Measurements from ENCODE around the gene PKNOX1. TPM values are rescaled to one million over a fixed set of nuclear protein-coding genes. Genes with fewer than 3 reads are reported as not detected.
"Not testable (repeated sequence)": the region's sequence is repeated elsewhere in the genome, so short reads cannot be mapped to it uniquely, and the experiment has no call there.

Gene PKNOX1
- total RNA-seq = 9.8 TPM

GRCh38 chr21:42973991-42974831 is at the start of gene PKNOX1:
Gene PKNOX1, plus strand, starts transcription at chr21:42974562. Its CDS starts 29,820 bp downstream, at chr21:43004382.
- H3K27ac ChIP-seq = peak within 1 kb of the TSS; percentile 93
- intact Hi-C loops (cut with DNase I) = loop anchor here (2.0 kb wide), 1 partner anchor 19 kb away; no protein-coding TSS in a partner anchor
- H3K36me3 ChIP-seq = no peaks in the 10 kb centered on the region
- H3K4me1 ChIP-seq = peaks cover 25% of the 10 kb centered on the region
- no peaks in the 10 kb centered on the region for H3K9me3 ChIP-seq
- peak in 1 of 2 donors; percentile 99 for DNase-seq (ENCODE audit: extremely low spot score in 2 of 2)
- peak within 1 kb of the TSS; percentile 89 to 97 for H3K4me3 ChIP-seq
- no peaks in the 10 kb centered on the region for H3K27me3 ChIP-seq
- peak in 1 of 2 donors; percentile 52 for TF ChIP-seq POLR2A (IDR thresholded peaks at IDR 0.05)
- TF ChIP-seq, protein P1, sequence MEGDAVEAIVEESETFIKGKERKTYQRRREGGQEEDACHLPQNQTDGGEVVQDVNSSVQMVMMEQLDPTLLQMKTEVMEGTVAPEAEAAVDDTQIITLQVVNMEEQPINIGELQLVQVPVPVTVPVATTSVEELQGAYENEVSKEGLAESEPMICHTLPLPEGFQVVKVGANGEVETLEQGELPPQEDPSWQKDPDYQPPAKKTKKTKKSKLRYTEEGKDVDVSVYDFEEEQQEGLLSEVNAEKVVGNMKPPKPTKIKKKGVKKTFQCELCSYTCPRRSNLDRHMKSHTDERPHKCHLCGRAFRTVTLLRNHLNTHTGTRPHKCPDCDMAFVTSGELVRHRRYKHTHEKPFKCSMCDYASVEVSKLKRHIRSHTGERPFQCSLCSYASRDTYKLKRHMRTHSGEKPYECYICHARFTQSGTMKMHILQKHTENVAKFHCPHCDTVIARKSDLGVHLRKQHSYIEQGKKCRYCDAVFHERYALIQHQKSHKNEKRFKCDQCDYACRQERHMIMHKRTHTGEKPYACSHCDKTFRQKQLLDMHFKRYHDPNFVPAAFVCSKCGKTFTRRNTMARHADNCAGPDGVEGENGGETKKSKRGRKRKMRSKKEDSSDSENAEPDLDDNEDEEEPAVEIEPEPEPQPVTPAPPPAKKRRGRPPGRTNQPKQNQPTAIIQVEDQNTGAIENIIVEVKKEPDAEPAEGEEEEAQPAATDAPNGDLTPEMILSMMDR (IDR thresholded peaks at IDR 0.05) = no peak
- peak; percentile 62 to 84 for TF ChIP-seq POLR2AphosphoS5 (IDR thresholded peaks at IDR 0.05; ENCODE audit: insufficient read depth in 1 of 2, low read depth in 1 of 2)

- Histone ChIP-seq H3K9me3 (no peaks in the 10 kb centered on the region), H3K27me3 (no peaks in the 10 kb centered on the region), H3K4me3 (no peak within 1 kb of the TSS), H3K27ac (no peak within 1 kb of the TSS), H3K36me3 (no peaks in the 10 kb centered on the region), H3K4me1 (peaks cover 6% of the 10 kb centered on the region)
- intact Hi-C loops (cut with DNase I) = no loop called here
- TF ChIP-seq POLR2AphosphoS5 (IDR thresholded peaks at IDR 0.05; ENCODE audit: insufficient read depth in 1 of 2, low read depth in 1 of 2) (no peak), POLR2A (IDR thresholded peaks at IDR 0.05) (no peak)
- TF ChIP-seq, protein P1 (IDR thresholded peaks at IDR 0.05) = no peak
- DNase-seq (ENCODE audit: extremely low spot score in 2 of 2) = no peak
Measured at GRCh38 chr21:42925114-42925926, 49.0 kb upstream of the PKNOX1 start, which contains the start of gene ERVH48-1. Gene ERVH48-1, minus strand, starts transcription at chr21:42925630. Its CDS starts 6,624 bp downstream, at chr21:42919006.

GRCh38 chr21:42927474-42928200 is 46.7 kb upstream of the PKNOX1 start:
- H3K27me3 ChIP-seq; H3K4me3 ChIP-seq; DNase-seq (ENCODE audit: extremely low spot score in 2 of 2); H3K9me3 ChIP-seq; intact Hi-C loops (cut with DNase I); H3K36me3 ChIP-seq; H3K27ac ChIP-seq; H3K4me1 ChIP-seq: not testable (repeated sequence)

DNA sequence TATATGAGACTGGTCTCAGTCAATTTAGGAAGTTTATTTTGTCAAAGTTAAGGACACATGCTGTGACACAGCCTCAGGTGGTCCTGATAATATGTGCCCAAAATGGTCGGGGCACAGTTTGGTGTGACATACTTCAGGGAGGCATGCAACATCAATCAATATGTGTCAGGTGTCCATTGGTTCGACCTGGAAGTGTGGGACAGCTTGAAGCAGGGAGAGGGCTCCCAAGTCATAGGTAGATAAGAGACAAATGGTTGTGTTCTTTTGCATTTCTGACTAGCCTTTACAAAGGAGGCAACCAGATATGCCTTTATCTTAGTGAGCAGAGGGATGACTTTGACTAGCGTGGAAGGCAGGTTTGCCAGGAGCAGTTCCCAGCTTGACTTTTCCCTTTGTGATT is 44.4 kb upstream of the PKNOX1 start:
- H3K36me3 ChIP-seq = no peaks in the 10 kb centered on the region
- H3K9me3 ChIP-seq = no peaks in the 10 kb centered on the region
- no peak overlapping the region for H3K27ac ChIP-seq
- H3K4me1 ChIP-seq = peaks cover 4% of the 10 kb centered on the region
- H3K27me3 ChIP-seq = no peaks in the 10 kb centered on the region
- DNase-seq (ENCODE audit: extremely low spot score in 2 of 2) = no peak
- H3K4me3 ChIP-seq = no peak overlapping the region
- TF ChIP-seq POLR2A (IDR thresholded peaks at IDR 0.05) (no peak), POLR2AphosphoS5 (IDR thresholded peaks at IDR 0.05; ENCODE audit: insufficient read depth in 1 of 2, low read depth in 1 of 2) (no peak)
- TF ChIP-seq, protein P1 (IDR thresholded peaks at IDR 0.05) = no peak
- intact Hi-C loops (cut with DNase I) = no loop called here

Measured in vagina (tissue), 2 donors.